Duodenal mucosa (tissue), 2 donors: ENCODE measurements around the gene SESN1.
"Not testable (repeated sequence)": the region's sequence is repeated elsewhere in the genome, so short reads cannot be mapped to it uniquely, and the experiment has no call there.

Experiments
- H3K27ac ChIP-seq: one replicate; pipeline ENCODE4 v1.7.0; 2013; ENCODE audit warnings: low read depth, low read length
- H3K27me3 ChIP-seq, 2 donors: one replicate each; pipeline ENCODE4 v1.7.0; 2013; ENCODE audit warnings: low read length in 2 of 2, control low read depth in 1 of 2; ENCODE audit not compliant: insufficient read depth in 2 of 2, control insufficient read depth in 1 of 2
- H3K36me3 ChIP-seq, 2 donors: one replicate each; pipeline ENCODE4 v1.7.0; 2013; ENCODE audit warnings: low read length in 2 of 2, control low read depth in 1 of 2; ENCODE audit not compliant: insufficient read depth in 2 of 2, control insufficient read depth in 1 of 2
- H3K4me1 ChIP-seq, 2 donors: one replicate each; pipeline ENCODE4 v1.7.0; 2013; ENCODE audit warnings: low read length in 2 of 2, control low read depth in 1 of 2; ENCODE audit not compliant: insufficient read depth in 2 of 2, control insufficient read depth in 1 of 2
- H3K4me3 ChIP-seq, 2 donors: one replicate each; pipeline ENCODE4 v1.7.0; 2013; ENCODE audit warnings: low read length in 2 of 2, low read depth in 1 of 2
- H3K9ac ChIP-seq, 2 donors: one replicate each; pipeline ENCODE4 v1.7.0; 2013; ENCODE audit warnings: low read length in 2 of 2, low read depth in 1 of 2
- H3K9me3 ChIP-seq, 2 donors: one replicate each; pipeline ENCODE4 v1.7.0; 2013; ENCODE audit warnings: low read length in 2 of 2, control low read depth in 1 of 2; ENCODE audit not compliant: control insufficient read depth in 1 of 2

The SESN1 gene

DNA sequence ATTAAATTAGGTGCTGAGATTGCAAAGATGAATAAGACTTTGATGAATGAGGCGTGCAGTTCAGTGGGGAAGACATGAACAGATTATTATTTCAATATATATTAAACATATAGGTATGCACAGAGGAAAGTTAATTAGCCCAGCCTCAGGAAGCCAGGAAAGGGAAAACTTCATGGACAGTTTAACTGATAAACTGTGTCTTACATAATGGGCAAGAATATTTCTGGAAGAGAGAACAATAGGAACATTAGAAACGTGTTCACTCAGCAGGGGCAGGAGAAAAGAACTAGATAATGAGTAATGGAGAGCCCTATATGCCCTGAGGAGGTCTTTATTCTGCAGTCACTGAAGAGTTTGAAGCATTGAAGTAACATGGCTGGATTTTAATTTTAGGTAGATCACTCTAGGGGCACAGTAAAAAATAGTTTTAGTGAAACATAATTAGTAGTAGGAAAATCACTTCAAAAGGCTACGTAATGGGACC is 24.3 kb upstream of the SESN1 start:
- Histone ChIP-seq H3K4me3 (no peak overlapping the region), H3K9ac (no peak overlapping the region), H3K27ac (no peak overlapping the region), H3K36me3 (no peaks in the 10 kb centered on the region), H3K4me1 (peaks cover 15 to 27% of the 10 kb centered on the region in 2 donors), H3K27me3 (no peaks in the 10 kb centered on the region), H3K9me3 (no peaks in the 10 kb centered on the region)

DNA sequence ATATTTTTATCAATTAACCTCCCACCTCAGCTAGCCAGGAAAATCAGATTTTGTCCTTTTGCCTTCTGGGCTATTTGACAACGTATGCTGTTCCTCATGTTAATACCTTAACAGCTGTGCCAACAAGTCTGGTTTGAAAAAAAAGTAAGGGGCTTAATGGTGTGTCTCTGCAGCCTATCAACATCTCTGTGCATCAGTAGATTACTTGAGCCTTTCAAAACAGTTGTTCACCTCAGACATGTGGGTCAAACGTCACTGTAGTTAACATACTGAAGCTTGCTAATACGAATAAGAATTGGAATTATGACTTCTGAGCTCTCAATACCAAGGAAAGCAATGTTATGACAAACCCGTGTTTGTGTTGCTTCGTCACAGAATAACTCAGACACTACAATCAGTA is 23.7 kb upstream of the SESN1 start:
- no peak overlapping the region for H3K4me3 ChIP-seq
- no peaks in the 10 kb centered on the region for H3K36me3 ChIP-seq
- H3K27me3 ChIP-seq, result no peaks in the 10 kb centered on the region
- peaks cover 15 to 27% of the 10 kb centered on the region in 2 donors for H3K4me1 ChIP-seq
- no peaks in the 10 kb centered on the region for H3K9me3 ChIP-seq
- H3K9ac ChIP-seq, result no peak overlapping the region
- no peak overlapping the region for H3K27ac ChIP-seq

DNA sequence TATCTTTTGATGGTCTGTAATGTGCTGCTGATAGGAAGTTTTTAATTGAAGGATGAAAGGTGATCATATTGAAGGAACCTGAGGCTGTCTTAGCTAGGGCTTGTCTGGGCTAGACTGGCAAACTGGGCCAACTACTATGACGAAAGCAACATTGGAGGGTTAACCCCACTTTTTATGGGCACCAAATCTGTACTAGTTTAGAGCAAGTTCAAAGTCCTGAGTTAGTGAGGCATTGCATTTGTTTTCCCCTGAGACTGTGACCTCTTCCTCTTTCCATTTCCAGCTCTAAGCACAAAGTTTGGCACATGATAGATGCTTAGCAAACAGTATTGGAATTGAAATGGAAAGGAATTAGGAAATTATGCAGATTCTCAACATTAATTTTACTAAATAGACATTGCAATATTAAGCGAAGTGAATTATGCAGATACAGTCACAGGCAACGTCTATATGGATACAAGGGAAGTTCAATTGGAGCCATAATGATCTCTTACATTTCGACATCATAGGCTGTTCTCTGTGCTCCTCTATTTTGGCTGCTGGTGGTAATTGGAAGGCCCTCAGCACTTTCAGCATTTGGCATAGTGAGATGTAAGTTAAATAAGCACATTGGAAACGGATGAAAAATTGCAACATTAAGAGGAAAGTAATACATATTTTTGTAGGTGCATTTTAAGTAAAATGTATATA is 22.8 kb upstream of the SESN1 start:
- H3K4me1 ChIP-seq, result peaks cover 15 to 27% of the 10 kb centered on the region in 2 donors
- no peaks in the 10 kb centered on the region for H3K9me3 ChIP-seq
- no peak overlapping the region for H3K27ac ChIP-seq
- H3K36me3 ChIP-seq, result no peaks in the 10 kb centered on the region
- H3K9ac ChIP-seq, result no peak overlapping the region
- H3K27me3 ChIP-seq, result no peaks in the 10 kb centered on the region
- no peak overlapping the region for H3K4me3 ChIP-seq

DNA sequence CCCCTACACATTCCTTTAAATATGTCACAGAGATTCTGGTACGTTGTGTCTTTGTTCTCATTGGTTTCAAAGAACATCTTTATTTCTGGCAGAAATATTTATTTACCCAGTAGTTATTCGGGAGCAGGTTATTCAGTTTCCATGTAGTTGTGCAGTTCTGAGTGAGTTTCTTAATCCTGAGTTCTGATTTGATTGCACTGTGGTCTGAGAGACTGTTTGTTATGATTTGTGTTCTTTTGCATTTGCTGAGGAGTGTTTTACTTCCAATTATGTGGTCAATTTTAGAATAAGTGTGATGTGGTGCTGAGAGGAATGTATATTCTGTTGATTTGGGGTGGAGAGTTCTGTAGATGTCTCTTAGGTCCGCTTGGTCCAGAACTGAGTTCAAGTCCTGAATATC is 18.0 kb upstream of the SESN1 start:
- H3K27ac ChIP-seq, H3K36me3 ChIP-seq, H3K9me3 ChIP-seq, H3K9ac ChIP-seq, H3K27me3 ChIP-seq, H3K4me1 ChIP-seq, H3K4me3 ChIP-seq: not testable (repeated sequence)

DNA sequence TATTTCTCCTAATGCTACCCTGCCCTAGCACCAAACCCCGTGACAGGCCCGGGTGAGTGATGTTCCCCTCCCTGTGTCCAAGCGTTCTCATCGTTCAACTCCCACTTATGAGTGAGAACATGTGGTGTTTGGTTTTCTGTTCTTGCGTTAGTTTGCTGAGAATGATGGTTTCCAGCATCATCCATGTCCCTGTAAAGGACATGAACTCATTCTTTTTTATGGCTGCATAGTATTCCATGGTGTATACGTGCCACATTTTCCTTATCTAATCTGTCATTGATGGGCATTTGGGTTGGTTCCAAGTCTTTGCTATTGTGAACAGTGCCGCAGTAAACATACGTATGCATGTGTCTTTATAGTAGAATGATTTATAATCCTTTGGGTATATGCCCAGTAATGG is 15.0 kb upstream of the SESN1 start:
- H3K4me3 ChIP-seq, H3K27me3 ChIP-seq, H3K9me3 ChIP-seq, H3K27ac ChIP-seq, H3K4me1 ChIP-seq, H3K9ac ChIP-seq, H3K36me3 ChIP-seq: not testable (repeated sequence)

DNA sequence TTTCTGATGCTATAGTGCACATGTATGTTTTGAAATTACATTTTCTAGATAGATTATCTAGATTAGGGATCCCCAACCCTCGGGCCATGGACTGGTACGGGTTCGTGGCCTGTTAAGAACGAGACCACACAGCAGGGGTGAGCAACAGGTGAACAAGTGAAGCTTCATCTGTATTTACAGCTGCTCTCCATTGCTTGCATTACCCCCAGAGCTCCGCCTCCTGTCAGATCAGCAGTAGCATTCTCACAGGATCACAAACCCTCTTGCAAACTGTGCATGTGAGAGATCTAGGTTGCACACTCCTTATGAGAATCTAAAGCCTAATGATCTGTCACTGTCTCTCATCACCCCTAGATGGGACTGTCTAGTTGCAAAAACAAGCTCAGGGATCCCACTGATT is 11.0 kb upstream of the SESN1 start:
- H3K4me3 ChIP-seq, result no peak overlapping the region

DNA sequence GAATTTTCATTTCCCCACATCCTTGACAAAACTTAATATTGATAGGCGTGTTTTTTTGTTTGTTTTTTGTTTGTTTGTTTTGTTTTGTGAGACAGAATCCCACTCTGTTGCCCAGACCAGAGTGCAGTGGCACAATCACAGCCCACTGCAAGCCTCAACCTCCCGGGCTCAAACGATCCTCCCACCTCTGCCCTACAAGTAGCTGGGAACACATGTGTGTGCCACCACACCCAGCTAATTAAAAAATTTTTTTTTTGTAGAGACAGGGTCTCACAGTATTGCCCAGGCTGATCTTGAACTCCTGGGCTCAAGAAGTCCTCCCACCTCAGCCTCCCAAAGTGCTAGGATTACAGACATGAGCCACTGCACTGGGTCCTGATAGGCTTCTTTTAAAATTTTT is 9.9 kb upstream of the SESN1 start:
- no peaks in the 10 kb centered on the region for H3K36me3 ChIP-seq
- H3K4me3 ChIP-seq, result no peak overlapping the region
- no peaks in the 10 kb centered on the region for H3K9me3 ChIP-seq
- H3K4me1 ChIP-seq, result no peaks in the 10 kb centered on the region
- no peak overlapping the region for H3K27ac ChIP-seq
- no peaks in the 10 kb centered on the region for H3K27me3 ChIP-seq
- H3K9ac ChIP-seq, result no peak overlapping the region

More for the DNA sequence above, 11.0 kb upstream of the SESN1 start:
- no peaks in the 10 kb centered on the region for H3K36me3 ChIP-seq
- no peaks in the 10 kb centered on the region for H3K27me3 ChIP-seq
- H3K4me1 ChIP-seq, result no peaks in the 10 kb centered on the region
- H3K27ac ChIP-seq, result no peak overlapping the region
- H3K9me3 ChIP-seq, result no peaks in the 10 kb centered on the region
- no peak overlapping the region for H3K9ac ChIP-seq

DNA sequence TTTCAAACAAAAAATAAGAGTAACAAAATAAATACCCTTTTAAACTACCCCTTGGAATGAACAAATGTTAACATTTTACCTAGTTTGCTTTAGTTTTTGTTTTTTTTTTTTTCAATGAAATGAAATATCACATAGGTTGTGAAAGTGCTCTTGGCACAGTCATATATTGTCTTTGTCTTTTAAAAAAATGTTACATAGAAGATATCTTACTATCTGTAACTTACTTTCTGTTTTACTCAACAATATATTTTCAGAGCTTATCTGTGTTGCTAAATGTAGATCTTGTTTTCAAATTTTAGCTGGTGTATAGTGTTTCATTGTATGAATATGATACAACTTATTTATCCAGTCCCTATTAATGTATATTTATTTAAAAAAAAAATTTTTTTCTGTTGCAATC is 9.3 kb upstream of the SESN1 start:
- Histone ChIP-seq H3K27me3 (no peaks in the 10 kb centered on the region), H3K9ac (no peak overlapping the region), H3K9me3 (no peaks in the 10 kb centered on the region), H3K4me3 (no peak overlapping the region), H3K27ac (no peak overlapping the region), H3K4me1 (no peaks in the 10 kb centered on the region), H3K36me3 (no peaks in the 10 kb centered on the region)

DNA sequence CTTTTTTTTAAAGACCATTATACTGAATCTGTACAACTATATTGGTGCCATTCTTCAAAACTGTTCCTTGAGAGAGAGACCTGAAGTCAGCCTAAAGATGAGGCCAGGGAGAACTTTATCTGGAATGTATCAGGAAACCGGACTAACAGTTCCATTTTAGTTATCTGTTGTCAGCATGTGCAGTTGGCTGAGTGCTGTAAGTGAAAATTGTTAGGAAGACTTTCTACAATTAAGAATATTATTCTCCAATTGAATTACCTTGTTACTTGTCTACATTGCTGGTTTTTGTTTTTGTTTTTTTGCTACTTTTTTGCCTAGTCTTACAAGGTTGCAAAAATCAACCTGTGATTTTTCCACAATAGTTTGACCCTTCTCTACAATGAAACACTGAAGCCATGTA is 8.1 kb upstream of the SESN1 start:
- Histone ChIP-seq H3K9ac (no peak overlapping the region), H3K4me1 (peaks cover 0 to 2% of the 10 kb centered on the region in 2 donors), H3K9me3 (no peaks in the 10 kb centered on the region), H3K4me3 (no peak overlapping the region), H3K27ac (no peak overlapping the region), H3K36me3 (no peaks in the 10 kb centered on the region), H3K27me3 (no peaks in the 10 kb centered on the region)

DNA sequence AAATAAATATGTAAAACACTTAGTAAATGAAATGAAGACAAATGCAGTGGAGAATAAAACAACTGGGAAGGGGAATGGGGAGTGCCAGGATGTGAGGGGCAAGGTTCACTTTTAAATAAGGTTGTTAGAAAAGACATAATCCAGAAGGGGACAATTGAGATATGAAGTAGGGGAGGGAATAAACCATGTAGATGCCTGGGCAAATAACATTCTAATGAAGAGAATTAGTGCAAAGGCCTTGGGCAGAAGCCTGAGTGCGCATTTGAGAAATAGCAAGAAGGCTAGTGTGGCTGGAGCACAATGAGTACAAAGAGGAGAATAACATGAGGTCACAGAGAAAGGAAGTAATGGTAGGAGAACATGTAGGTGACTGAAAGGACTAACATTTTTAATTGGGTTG is 3.0 kb upstream of the SESN1 start:
- Histone ChIP-seq H3K27ac (no peak overlapping the region), H3K9ac (no peak overlapping the region), H3K36me3 (no peaks in the 10 kb centered on the region), H3K9me3 (peaks cover 0 to 3% of the 10 kb centered on the region in 2 donors), H3K4me3 (no peak overlapping the region), H3K4me1 (peaks cover 6 to 18% of the 10 kb centered on the region in 2 donors), H3K27me3 (no peaks in the 10 kb centered on the region)
